ENCODE data around the gene CYTH4. TPM values are rescaled to one million over a fixed set of nuclear protein-coding genes. Genes with fewer than 3 reads are reported as not detected.

The CYTH4 gene
- polyA plus RNA-seq, 1 donor from 2014 or later: not detected

DNA sequence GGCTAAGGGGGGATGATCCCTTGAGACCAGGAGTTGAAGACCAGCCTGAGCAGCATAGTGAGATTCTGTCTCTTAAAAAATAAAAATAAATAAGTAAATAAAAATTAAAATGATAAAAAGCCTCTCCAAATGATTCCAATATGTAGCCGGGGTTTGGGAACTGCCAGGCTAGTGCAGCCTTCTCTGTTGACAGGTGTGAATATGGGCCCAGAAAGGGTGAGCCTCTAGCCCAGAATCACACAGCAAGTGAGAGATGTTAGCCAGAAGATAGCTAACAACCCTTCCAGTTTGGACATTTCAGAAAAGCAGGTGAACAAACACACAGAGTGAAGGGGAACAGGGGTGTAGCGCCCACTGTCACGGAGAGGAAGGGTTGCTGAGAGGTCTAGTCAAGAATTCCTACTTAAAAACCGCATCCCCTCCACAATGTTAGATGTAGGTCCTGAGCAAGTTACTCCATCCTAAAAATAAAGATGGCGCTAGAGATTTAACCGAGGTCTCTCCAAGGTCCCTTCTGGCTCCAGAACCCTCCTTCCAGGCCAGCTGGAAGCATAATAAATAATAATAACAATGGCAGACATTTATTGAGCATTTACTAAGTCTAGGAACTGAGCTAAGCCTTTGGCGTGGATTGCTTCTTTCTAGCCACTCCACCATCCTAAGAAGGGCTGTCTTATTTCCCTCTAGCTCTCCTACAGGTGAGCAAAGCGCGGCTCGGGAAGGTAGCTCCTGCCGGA is 51.6 kb downstream of the CYTH4 start:
- H3K9me3 ChIP-seq (ENCODE audit: low read length): no peaks in the 10 kb centered on the region
- H3K27ac ChIP-seq (ENCODE audit: low read length): no peak overlapping the region
- no peaks in the 10 kb centered on the region for H3K36me3 ChIP-seq (ENCODE audit: insufficient read depth, low read length)
- H3K27me3 ChIP-seq (ENCODE audit: insufficient read depth, low read depth, low read length): peaks cover 46% of the 10 kb centered on the region
- H3K9ac ChIP-seq (ENCODE audit: low read length): no peak overlapping the region
- no peak overlapping the region for H2AFZ ChIP-seq (ENCODE audit: low read depth, low read length)
- no peaks in the 10 kb centered on the region for H4K20me1 ChIP-seq (ENCODE audit: insufficient read depth)
- TF ChIP-seq TAF1 (IDR thresholded peaks at IDR 0.05; ENCODE audit: low read depth) (no peak), MXI1 (conservative IDR thresholded peaks at IDR 0.05; ENCODE audit: poor library complexity, severe bottlenecking) (no peak)
- no peaks in the 10 kb centered on the region for H3F3A ChIP-seq (ENCODE audit: insufficient read depth, low read length, poor library complexity, severe bottlenecking)
- no peak overlapping the region for H3K4me2 ChIP-seq (ENCODE audit: low read length)
- no peaks in the 10 kb centered on the region for H3K9me2 ChIP-seq (ENCODE audit: insufficient read depth, low read length)
- no peaks in the 10 kb centered on the region for H3K79me2 ChIP-seq (replicated peaks; ENCODE audit: insufficient read depth, low read length)
- H3K4me3 ChIP-seq (ENCODE audit: low read length): peak overlapping the region; percentile 23

- H3K36me3 ChIP-seq (ENCODE audit: insufficient read depth, low read length): no peaks in the 10 kb centered on the region
- no peaks in the 10 kb centered on the region for H3K79me2 ChIP-seq (replicated peaks; ENCODE audit: insufficient read depth, low read length)
- H3F3A ChIP-seq (ENCODE audit: insufficient read depth, low read length, poor library complexity, severe bottlenecking): no peaks in the 10 kb centered on the region
- no peak overlapping the region for H2AFZ ChIP-seq (ENCODE audit: low read depth, low read length)
- H3K4me2 ChIP-seq (ENCODE audit: low read length): no peak overlapping the region
- no peak overlapping the region for H3K9ac ChIP-seq (ENCODE audit: low read length)
- no peaks in the 10 kb centered on the region for H3K9me3 ChIP-seq (ENCODE audit: low read length)
- H4K20me1 ChIP-seq (ENCODE audit: insufficient read depth): no peaks in the 10 kb centered on the region
- peaks cover 46% of the 10 kb centered on the region for H3K27me3 ChIP-seq (ENCODE audit: insufficient read depth, low read depth, low read length)
- H3K9me2 ChIP-seq (ENCODE audit: insufficient read depth, low read length): no peaks in the 10 kb centered on the region
- peak overlapping the region; percentile 23 for H3K4me3 ChIP-seq (ENCODE audit: low read length)
- TF ChIP-seq POLR2AphosphoS5 (IDR thresholded peaks at IDR 0.05) (no peak), MXI1 (conservative IDR thresholded peaks at IDR 0.05; ENCODE audit: poor library complexity, severe bottlenecking) (no peak), EZH2 (IDR thresholded peaks at IDR 0.05; ENCODE audit: borderline replicate concordance, insufficient read depth, low read length, poor library complexity, severe bottlenecking) (no peak), EP300 (conservative IDR thresholded peaks at IDR 0.05; ENCODE audit: poor library complexity, severe bottlenecking) (no peak), RAD21 (conservative IDR thresholded peaks at IDR 0.05) (no peak)
- TF ChIP-seq, protein P1, sequence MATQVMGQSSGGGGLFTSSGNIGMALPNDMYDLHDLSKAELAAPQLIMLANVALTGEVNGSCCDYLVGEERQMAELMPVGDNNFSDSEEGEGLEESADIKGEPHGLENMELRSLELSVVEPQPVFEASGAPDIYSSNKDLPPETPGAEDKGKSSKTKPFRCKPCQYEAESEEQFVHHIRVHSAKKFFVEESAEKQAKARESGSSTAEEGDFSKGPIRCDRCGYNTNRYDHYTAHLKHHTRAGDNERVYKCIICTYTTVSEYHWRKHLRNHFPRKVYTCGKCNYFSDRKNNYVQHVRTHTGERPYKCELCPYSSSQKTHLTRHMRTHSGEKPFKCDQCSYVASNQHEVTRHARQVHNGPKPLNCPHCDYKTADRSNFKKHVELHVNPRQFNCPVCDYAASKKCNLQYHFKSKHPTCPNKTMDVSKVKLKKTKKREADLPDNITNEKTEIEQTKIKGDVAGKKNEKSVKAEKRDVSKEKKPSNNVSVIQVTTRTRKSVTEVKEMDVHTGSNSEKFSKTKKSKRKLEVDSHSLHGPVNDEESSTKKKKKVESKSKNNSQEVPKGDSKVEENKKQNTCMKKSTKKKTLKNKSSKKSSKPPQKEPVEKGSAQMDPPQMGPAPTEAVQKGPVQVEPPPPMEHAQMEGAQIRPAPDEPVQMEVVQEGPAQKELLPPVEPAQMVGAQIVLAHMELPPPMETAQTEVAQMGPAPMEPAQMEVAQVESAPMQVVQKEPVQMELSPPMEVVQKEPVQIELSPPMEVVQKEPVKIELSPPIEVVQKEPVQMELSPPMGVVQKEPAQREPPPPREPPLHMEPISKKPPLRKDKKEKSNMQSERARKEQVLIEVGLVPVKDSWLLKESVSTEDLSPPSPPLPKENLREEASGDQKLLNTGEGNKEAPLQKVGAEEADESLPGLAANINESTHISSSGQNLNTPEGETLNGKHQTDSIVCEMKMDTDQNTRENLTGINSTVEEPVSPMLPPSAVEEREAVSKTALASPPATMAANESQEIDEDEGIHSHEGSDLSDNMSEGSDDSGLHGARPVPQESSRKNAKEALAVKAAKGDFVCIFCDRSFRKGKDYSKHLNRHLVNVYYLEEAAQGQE (IDR thresholded peaks at IDR 0.05; ENCODE audit: borderline replicate concordance): no peak
- H3K27ac ChIP-seq (ENCODE audit: low read length): no peak overlapping the region
Observed at GRCh38 chr22:37334461-37334858, 52.2 kb downstream of the CYTH4 start.

DNA sequence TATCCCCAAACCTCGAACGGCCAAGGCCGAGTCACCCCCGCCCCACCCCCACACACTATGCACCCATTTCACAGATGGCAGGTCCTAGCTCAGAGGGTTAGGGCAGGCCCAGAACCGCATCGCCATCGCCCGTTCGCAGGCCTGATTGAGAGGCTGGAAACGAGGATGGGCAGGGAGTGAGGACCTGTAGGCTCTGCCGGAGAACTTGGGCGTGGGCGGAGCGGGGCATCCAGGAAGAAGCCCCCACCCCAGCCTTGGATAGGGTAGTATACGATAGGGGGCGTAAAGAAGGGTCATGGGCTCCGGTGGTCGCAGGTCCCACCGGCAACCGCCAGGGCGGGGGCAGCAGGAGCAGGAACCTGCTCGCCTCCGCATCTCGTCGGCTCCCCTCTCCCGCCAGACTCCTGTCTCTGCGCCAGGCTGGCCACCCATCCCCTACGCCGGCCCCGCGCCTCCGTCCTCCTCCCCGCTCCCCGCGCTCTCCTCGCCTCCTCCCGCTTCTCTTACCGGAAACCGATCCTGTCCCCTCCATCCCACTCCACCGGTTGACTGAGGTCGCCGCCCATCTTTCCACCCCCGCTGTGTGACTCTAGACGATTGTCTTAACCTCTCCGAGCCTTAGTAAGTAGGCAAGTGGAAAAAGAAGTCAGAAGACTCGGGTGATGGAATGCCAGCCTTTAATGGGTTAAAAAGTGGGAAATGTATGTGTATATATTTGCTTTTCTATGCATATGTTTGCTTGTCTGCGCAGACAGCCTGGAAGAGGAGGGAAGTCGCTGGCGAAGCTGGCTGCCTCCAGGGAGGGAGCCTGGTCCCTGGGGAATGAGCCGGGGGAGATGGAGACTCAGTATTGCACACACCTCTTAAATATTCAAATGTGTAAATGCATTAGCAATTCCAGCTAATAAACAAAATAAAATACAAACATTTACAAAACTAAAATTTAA is 52.8 kb downstream of the CYTH4 start:
- no peak for TF ChIP-seq MXI1 (conservative IDR thresholded peaks at IDR 0.05; ENCODE audit: poor library complexity, severe bottlenecking)
- TF ChIP-seq EP300 (conservative IDR thresholded peaks at IDR 0.05; ENCODE audit: poor library complexity, severe bottlenecking): no peak
- no peak for TF ChIP-seq RAD21 (conservative IDR thresholded peaks at IDR 0.05)
- TF ChIP-seq, protein P2, sequence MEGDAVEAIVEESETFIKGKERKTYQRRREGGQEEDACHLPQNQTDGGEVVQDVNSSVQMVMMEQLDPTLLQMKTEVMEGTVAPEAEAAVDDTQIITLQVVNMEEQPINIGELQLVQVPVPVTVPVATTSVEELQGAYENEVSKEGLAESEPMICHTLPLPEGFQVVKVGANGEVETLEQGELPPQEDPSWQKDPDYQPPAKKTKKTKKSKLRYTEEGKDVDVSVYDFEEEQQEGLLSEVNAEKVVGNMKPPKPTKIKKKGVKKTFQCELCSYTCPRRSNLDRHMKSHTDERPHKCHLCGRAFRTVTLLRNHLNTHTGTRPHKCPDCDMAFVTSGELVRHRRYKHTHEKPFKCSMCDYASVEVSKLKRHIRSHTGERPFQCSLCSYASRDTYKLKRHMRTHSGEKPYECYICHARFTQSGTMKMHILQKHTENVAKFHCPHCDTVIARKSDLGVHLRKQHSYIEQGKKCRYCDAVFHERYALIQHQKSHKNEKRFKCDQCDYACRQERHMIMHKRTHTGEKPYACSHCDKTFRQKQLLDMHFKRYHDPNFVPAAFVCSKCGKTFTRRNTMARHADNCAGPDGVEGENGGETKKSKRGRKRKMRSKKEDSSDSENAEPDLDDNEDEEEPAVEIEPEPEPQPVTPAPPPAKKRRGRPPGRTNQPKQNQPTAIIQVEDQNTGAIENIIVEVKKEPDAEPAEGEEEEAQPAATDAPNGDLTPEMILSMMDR (IDR thresholded peaks at IDR 0.05; ENCODE audit: poor library complexity, severe bottlenecking): no peak
- TF ChIP-seq, protein P1 (IDR thresholded peaks at IDR 0.05; ENCODE audit: borderline replicate concordance): no peak
- TF ChIP-seq POLR2AphosphoS5 (IDR thresholded peaks at IDR 0.05): no peak
- TF ChIP-seq SMC3 (conservative IDR thresholded peaks at IDR 0.05; ENCODE audit: poor library complexity): no peak
- no peak for TF ChIP-seq EZH2 (IDR thresholded peaks at IDR 0.05; ENCODE audit: borderline replicate concordance, insufficient read depth, low read length, poor library complexity, severe bottlenecking)
- TF ChIP-seq TAF1 (IDR thresholded peaks at IDR 0.05; ENCODE audit: low read depth): no peak
- Histone ChIP-seq H3K4me3 (ENCODE audit: low read length) (peak overlapping the region; percentile 23), H3K9ac (ENCODE audit: low read length) (no peak overlapping the region), H4K20me1 (ENCODE audit: insufficient read depth) (no peaks in the 10 kb centered on the region), H3K27ac (ENCODE audit: low read length) (no peak overlapping the region), H3K4me2 (ENCODE audit: low read length) (no peak overlapping the region), H3K27me3 (ENCODE audit: insufficient read depth, low read depth, low read length) (peaks cover 46% of the 10 kb centered on the region), H3K9me2 (ENCODE audit: insufficient read depth, low read length) (no peaks in the 10 kb centered on the region), H3K9me3 (ENCODE audit: low read length) (no peaks in the 10 kb centered on the region), H2AFZ (ENCODE audit: low read depth, low read length) (no peak overlapping the region), H3K79me2 (replicated peaks; ENCODE audit: insufficient read depth, low read length) (no peaks in the 10 kb centered on the region), H3F3A (ENCODE audit: insufficient read depth, low read length, poor library complexity, severe bottlenecking) (no peaks in the 10 kb centered on the region), H3K36me3 (ENCODE audit: insufficient read depth, low read length) (no peaks in the 10 kb centered on the region)

Data from neural cell (in vitro differentiated cells).